Gastrocnemius medialis (tissue), 4 donors: Measurements from ENCODE around the gene OSTF1.

ENCODE experiments used
- CTCF ChIP-seq, 5 experiments: fragments of 450-650 bp in 3 of 5; fragments of 200-600 bp in 2 of 5; sonication (generic) in 2 of 5; IDR thresholded peaks in 4 of 5; conservative IDR thresholded peaks in 1 of 5; 1 replicate in 4 of 5; 2 replicates in 1 of 5; pipeline ENCODE4 v1.5.1; 2016 to 2019; ENCODE audit warnings: antibody characterized with exemption in 5 of 5, mild to moderate bottlenecking in 3 of 5, moderate library complexity in 3 of 5
- POLR2A ChIP-seq, 2 donors: fragments of 450-650 bp; IDR thresholded peaks; one replicate each; pipeline ENCODE4 v1.6.1; 2017; ENCODE audit warnings: antibody characterized with exemption in 2 of 2, mild to moderate bottlenecking in 2 of 2, moderate library complexity in 2 of 2

DNA sequence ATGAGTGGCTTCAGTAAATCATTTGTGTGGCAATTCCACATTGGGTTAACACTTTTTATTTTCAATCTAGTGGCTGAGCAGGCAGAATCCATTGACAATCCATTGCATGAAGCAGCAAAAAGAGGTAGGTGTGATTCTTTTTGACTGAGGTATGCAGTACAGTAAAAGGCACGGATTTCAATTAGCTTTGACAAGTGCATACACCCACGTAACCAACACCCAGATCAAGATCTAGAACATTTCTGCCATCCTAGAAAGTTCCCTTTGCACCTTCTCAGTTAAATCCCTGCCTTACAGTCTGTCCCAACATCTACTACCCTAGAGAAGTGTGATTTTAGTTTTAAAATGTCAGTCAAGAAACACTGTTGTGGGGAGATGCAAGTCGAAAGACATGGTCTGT lies 43.4 kb downstream of the OSTF1 start:
- TF ChIP-seq POLR2A (IDR thresholded peaks at IDR 0.05) (no peak), CTCF (IDR thresholded peaks at IDR 0.05 in 4 of 5, conservative IDR thresholded peaks at IDR 0.05 in 1 of 5) (no peak)
